Cardiac fibroblast (primary cell): Measurements from ENCODE around the gene UBR3.

Experiments
- DNase-seq, 2 donors: peaks; one replicate each; pipeline versions ENCODE4 v3.0.0 to v3.0.0-alpha.2; 2010; ENCODE audit warnings: low read depth in 2 of 2
- H3K4me3 ChIP-seq, 2 donors: replicated peaks in 1 of 2; 1 replicate in 1 of 2; 2 replicates in 1 of 2; pipeline ENCODE4 v1.5.1; 2011; ENCODE audit warnings: low read depth in 2 of 2, low read length in 2 of 2, mild to moderate bottlenecking in 2 of 2, moderate library complexity in 1 of 2
- TF ChIP-seq, protein P1 (sequence below): IDR thresholded peaks from one replicate; pipeline ENCODE4 v1.5.1; 2011; ENCODE audit warnings: low read depth, mild to moderate bottlenecking, low read length, inconsistent platforms

The UBR3 gene

DNA sequence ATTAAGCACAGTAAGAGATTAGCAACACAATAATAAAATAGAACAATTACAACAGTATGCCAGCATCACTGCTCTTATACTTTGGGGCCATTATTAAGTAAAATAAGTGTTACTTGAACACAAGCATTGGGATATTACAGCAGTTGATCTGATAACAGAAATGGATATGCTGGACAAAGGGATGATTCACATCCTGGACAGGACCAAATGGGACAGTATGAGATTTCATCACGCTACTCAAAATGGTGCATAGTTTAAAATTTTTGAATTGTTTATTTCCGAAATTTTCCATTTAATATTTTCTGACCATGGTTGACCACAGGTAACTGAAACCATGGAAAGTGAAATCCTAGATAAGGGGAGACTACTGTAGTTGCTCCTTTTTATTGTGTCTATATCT, 138.2 kb downstream of the UBR3 start:
- no peak overlapping the region for H3K4me3 ChIP-seq
- TF ChIP-seq, protein P1, sequence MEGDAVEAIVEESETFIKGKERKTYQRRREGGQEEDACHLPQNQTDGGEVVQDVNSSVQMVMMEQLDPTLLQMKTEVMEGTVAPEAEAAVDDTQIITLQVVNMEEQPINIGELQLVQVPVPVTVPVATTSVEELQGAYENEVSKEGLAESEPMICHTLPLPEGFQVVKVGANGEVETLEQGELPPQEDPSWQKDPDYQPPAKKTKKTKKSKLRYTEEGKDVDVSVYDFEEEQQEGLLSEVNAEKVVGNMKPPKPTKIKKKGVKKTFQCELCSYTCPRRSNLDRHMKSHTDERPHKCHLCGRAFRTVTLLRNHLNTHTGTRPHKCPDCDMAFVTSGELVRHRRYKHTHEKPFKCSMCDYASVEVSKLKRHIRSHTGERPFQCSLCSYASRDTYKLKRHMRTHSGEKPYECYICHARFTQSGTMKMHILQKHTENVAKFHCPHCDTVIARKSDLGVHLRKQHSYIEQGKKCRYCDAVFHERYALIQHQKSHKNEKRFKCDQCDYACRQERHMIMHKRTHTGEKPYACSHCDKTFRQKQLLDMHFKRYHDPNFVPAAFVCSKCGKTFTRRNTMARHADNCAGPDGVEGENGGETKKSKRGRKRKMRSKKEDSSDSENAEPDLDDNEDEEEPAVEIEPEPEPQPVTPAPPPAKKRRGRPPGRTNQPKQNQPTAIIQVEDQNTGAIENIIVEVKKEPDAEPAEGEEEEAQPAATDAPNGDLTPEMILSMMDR, result no peak
- DNase-seq, result peak; percentile 23 to 71

DNA sequence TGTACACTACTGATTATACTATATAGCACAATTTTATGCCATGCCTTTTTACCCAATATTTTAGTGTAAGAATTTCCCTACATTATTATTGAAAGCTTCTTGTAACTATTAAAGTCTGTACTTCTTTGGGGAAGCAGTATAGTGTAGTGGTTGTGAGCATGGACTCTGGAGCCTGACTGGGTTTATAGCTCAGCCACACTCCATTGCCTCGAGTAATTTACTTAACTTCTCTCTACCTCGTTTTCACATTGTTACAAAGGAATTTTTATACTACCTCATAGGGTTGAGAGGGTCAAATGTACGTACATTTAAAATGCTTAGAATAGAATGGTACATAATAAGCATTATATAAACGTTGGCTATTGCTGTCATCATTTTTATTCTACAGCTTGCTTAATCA, 139.2 kb downstream of the UBR3 start:
- TF ChIP-seq, protein P1, result no peak
- H3K4me3 ChIP-seq, result no peak overlapping the region
- DNase-seq, result no peak

DNA sequence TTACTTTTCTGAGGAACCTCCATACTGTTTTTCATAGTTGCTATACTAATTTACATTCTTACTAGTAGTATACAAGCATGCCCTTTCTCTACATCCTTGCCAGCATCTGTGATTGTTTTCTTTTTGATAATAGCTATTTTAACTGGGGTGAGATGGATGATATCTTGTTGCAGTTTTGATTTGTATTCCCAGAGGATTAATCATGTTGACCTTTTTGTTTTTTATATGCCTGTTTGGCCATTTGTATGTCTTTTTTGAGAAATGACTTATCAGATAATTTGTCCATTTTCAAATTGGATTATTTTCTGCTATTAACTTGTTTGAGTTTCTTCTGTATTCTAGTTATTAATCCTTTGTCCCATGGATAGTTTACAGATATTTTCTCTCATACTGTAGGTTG, 141.5 kb downstream of the UBR3 start:
- DNase-seq, result no peak
- no peak overlapping the region for H3K4me3 ChIP-seq
- TF ChIP-seq, protein P1, result no peak

DNA sequence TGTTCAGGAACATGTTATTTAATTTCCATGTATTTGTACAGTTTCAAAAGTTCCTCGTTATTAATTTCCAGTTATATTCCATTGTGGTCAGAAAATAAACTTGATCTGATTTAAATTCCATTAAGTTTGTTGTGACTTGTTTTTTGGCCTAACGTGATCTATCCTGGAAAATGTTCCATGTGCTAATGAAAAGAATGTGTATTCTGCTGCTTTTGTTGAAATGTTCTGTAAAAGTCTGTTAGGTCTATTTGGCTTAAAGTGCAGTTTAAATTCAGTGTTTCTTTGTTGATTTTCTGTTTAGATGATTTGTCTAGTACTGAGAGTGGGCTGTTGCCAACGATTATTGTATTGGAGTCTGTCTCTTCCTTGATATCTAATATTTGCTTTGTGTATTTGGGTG, 148.0 kb downstream of the UBR3 start:
- TF ChIP-seq, protein P1, result no peak
- no peak overlapping the region for H3K4me3 ChIP-seq
- DNase-seq, result no peak

DNA sequence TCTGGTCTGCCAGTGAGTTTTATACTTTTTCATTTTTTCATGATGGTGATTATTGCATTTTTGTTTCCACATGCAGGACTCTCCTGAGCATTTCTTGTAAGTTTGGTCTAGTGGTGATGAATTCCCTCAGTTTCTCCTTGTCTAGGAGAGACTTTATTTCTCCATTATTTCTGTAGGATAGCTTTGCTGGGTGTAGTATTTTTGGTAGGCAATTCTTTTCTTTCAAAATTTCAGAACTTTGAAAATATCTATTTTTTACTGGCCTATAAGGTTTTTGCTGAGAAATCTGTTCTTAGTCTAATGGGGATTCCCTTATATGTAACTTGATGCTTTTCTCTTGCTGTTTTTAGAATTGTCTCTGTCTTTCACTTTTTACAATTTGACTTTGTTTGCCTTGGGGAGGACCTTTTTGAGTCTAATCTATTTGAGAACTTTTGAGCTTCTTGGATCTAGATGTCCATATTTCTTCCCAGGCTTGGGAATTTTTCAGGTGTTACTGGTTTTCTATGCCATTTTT, 149.1 kb downstream of the UBR3 start:
- TF ChIP-seq, protein P1, result no peak
- H3K4me3 ChIP-seq, result no peak overlapping the region
- no peak for DNase-seq

DNA sequence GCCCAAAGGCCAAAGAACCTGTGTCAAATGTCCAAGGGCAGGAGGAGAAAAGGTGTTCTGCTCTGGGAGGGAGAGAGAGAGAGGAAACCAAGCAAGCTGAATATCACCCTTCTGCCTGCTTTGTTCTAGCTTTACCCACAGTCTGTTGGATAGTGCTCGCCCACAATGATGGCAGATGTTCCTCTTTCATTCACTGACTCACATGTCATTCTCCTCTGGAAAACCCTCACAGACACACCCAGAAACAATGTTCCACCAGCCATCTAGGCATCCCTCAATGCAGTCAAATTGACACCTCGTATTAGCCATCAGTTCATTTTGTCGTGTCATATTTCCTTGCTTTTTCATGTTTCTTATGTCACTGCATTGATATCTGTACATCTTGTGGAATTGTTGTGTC, 150.3 kb downstream of the UBR3 start:
- TF ChIP-seq, protein P1, result no peak
- no peak for DNase-seq
- H3K4me3 ChIP-seq, result no peak overlapping the region

DNA sequence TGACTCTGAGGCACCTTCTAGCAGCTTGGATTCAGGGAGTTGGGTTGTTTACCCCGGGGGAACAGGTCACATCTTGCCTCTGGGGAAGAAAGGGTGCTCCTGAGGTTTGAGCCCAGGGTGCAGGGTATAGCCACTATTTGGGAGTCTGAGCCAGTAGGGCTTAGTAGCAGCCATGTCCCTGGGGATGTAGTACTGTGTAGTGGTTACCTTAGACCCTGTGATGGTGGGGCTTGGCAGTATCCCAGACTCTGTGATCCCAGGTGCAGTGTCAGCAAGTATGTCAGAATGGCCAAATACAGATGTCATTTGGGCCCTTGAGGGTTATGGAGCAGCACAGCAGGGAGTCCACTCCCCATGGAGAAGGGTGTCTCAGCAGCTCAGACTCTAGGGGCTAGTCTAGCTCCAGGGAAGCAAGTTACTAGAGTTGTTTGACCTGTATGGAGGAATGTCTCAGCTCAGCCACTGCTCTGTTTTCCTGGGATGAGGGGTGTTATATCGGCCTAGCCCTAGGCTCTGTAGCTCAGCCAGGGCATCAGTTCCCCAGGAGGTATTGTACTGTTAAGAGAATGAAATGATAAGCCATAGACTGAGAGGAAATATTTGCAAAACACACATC, 151.3 kb downstream of the UBR3 start:
- DNase-seq, result no peak
- H3K4me3 ChIP-seq, result no peak overlapping the region
- TF ChIP-seq, protein P1, result no peak
